SK-N-SH treated with all-trans-retinoic acid at 6 μM for 48 hours (cell line): ENCODE results near the gene PAX5.

Source experiments
- ARNTL ChIP-seq: fragments of 450-650 bp; formaldehyde crosslinking; IDR thresholded peaks from 2 replicates; pipeline ENCODE4 v1.5.0; 2020; ENCODE audit warnings: low read depth, mild to moderate bottlenecking, moderate library complexity, borderline replicate concordance
- BACH2 ChIP-seq: fragments of 250-450 bp; sonication (Bioruptor Pico); IDR thresholded peaks from 2 replicates; pipeline ENCODE4 v1.9.0; 2021; ENCODE audit warnings: mild to moderate bottlenecking, borderline replicate concordance
- CSDC2 ChIP-seq: fragments of 250-450 bp; sonication (Bioruptor Pico); IDR thresholded peaks from 2 replicates; pipeline ENCODE4 v1.5.0; 2020; ENCODE audit warnings: mild to moderate bottlenecking, moderate library complexity
- GLIS3 ChIP-seq: fragments of 250-450 bp; sonication (Bioruptor Pico); IDR thresholded peaks from 2 replicates; pipeline ENCODE4 v1.5.0; 2020; ENCODE audit warnings: mild to moderate bottlenecking, moderate library complexity
- OSR1 ChIP-seq: fragments of 250-450 bp; sonication (Bioruptor Pico); IDR thresholded peaks from 2 replicates; pipeline ENCODE4 v1.8.0; 2022; ENCODE audit warnings: moderate library complexity, mild to moderate bottlenecking, inconsistent platforms
- PPARA ChIP-seq: fragments of 250-450 bp; sonication (Bioruptor Pico); IDR thresholded peaks from 2 replicates; pipeline ENCODE4 v1.5.0; 2020; ENCODE audit warnings: mild to moderate bottlenecking, borderline replicate concordance
- RARB ChIP-seq: fragments of 250-450 bp; sonication (Bioruptor Pico); IDR thresholded peaks from 2 replicates; pipeline ENCODE4 v1.8.0; 2021; ENCODE audit warnings: mild to moderate bottlenecking, moderate library complexity
- ZC3H10 ChIP-seq: fragments of 250-450 bp; sonication (Bioruptor Pico); IDR thresholded peaks from 2 replicates; pipeline ENCODE4 v1.5.1; 2021; ENCODE audit warnings: mild to moderate bottlenecking, moderate library complexity

GRCh38 chr9:37036371-37036775, 2.3 kb upstream of the PAX5 start:
- TF ChIP-seq RARB (CRISPR knock-in tag) (no peak), BACH2 (no peak), OSR1 (CRISPR knock-in tag) (no peak), GLIS3 (CRISPR knock-in tag) (no peak), CSDC2 (CRISPR knock-in tag) (no peak), ARNTL (CRISPR knock-in tag) (no peak), PPARA (no peak), ZC3H10 (CRISPR knock-in tag) (no peak)
